ENCODE data around the gene CRX. TPM values are rescaled to one million over a fixed set of nuclear protein-coding genes. Genes with fewer than 3 reads are reported as not detected.
"Not testable (repeated sequence)": the region's sequence is repeated elsewhere in the genome, so short reads cannot be mapped to it uniquely, and the experiment has no call there.

The CRX gene
- total RNA-seq, 1 experiment from 2014 or later: 0.13 TPM

- Mint-ChIP-seq H3K27ac (no peak overlapping the region), H3K4me1 (peaks cover 2 to 4% of the 10 kb centered on the region in 2 experiments; a peak in 1 of 4 replicates), H3K27me3 (ENCODE audit: low read depth) (peaks cover 2% of the 10 kb centered on the region; the same call in 1 of the 2 replicates), H3K36me3 (ENCODE audit: insufficient read depth in 1 of 3, low read depth in 3 of 3) (peaks cover 5 to 7% (median 5%) of the 10 kb centered on the region in 3 experiments; a peak in 3 of 7 replicates), H3K4me3 (no peak overlapping the region), H3K9me3 (peaks cover 5 to 10% of the 10 kb centered on the region in 2 experiments; a peak in 4 of 5 replicates)
- no peak overlapping the region for H3K4me2 ChIP-seq (ENCODE audit: insufficient read depth, insufficient read length, low read length)
- no peak overlapping the region for H3K23ac ChIP-seq (ENCODE audit: insufficient read length, low read depth, low read length)
- no peaks in the 10 kb centered on the region for H3K4me1 ChIP-seq (ENCODE audit: insufficient read depth, low read length)
- H4K20me1 ChIP-seq (ENCODE audit: control insufficient read depth, insufficient read depth, insufficient read length): no peaks in the 10 kb centered on the region
- no peak overlapping the region for H4K91ac ChIP-seq (ENCODE audit: insufficient read length, low read depth, low read length)
- H2BK5ac ChIP-seq (ENCODE audit: insufficient read length, low read length): no peak overlapping the region
- H3K27me3 ChIP-seq (ENCODE audit: insufficient read depth, low read length): no peaks in the 10 kb centered on the region
- no peak overlapping the region for H3K14ac ChIP-seq (ENCODE audit: insufficient read depth, low read length)
- no peak overlapping the region for H3K18ac ChIP-seq (ENCODE audit: insufficient read length, low read depth, low read length)
- no peaks in the 10 kb centered on the region for H3K23me2 ChIP-seq (ENCODE audit: insufficient read length, low read depth, low read length, poor library complexity, severe bottlenecking)
- TF ChIP-seq CTCF (conservative IDR thresholded peaks at IDR 0.05): no peak
- H3T11ph ChIP-seq (ENCODE audit: low read length): no peak overlapping the region
- H3K9me3 ChIP-seq (ENCODE audit: control insufficient read depth, low read depth, low read length): no peaks in the 10 kb centered on the region
- H2AFZ ChIP-seq (ENCODE audit: low read length): no peak overlapping the region
- H4K8ac ChIP-seq (replicated peaks; ENCODE audit: insufficient read length, low read depth, low read length): no peak overlapping the region
- H3K79me1 ChIP-seq (ENCODE audit: insufficient read depth, low read depth, low read length, poor library complexity, severe bottlenecking): no peaks in the 10 kb centered on the region
- no peak overlapping the region for H2BK120ac ChIP-seq (ENCODE audit: low read depth, low read length, poor library complexity, severe bottlenecking)
- no peak overlapping the region for H2AK5ac ChIP-seq (ENCODE audit: insufficient read length, low read length)
- H3K4ac ChIP-seq (ENCODE audit: low read depth, low read length): no peak overlapping the region; the same call in 1 of the 2 replicates
- H3K79me2 ChIP-seq (ENCODE audit: insufficient read depth, low read length): no peaks in the 10 kb centered on the region
- H2BK12ac ChIP-seq (ENCODE audit: insufficient read length, low read depth, low read length): no peak overlapping the region
- H3K56ac ChIP-seq (ENCODE audit: insufficient read length, low read depth, low read length): no peak overlapping the region
- no CpG with 5 or more reads among the region's 25 CpGs for WGBS (ENCODE audit: extremely low coverage, insufficient read length, low lambda C conversion rate)
- no peak overlapping the region for H2BK20ac ChIP-seq (ENCODE audit: low read depth, low read length, poor library complexity, severe bottlenecking)
- no peak overlapping the region for H4K5ac ChIP-seq (ENCODE audit: insufficient read length, low read depth, low read length)
- H2BK15ac ChIP-seq (ENCODE audit: low read depth, low read length): no peak overlapping the region
- no peak for DNase-seq
- no peak overlapping the region for H3K27ac ChIP-seq (ENCODE audit: insufficient read length, low read depth, low read length)
- H3K9ac ChIP-seq (ENCODE audit: extremely low read depth, insufficient read length, low read length): no peak overlapping the region
These were observed 19.2 kb upstream of the CRX start for GRCh38 chr19:47802521-47803043.

GRCh38 chr19:47803148-47803547, 18.6 kb upstream of the CRX start:
- not testable (repeated sequence) for H4K20me1 ChIP-seq (ENCODE audit: control insufficient read depth, insufficient read depth, insufficient read length); H4K8ac ChIP-seq (replicated peaks; ENCODE audit: insufficient read length, low read depth, low read length); H3K27ac ChIP-seq (ENCODE audit: insufficient read length, low read depth, low read length); H3K27me3 ChIP-seq (ENCODE audit: insufficient read depth, low read length); H3K4me1 Mint-ChIP-seq; H2BK120ac ChIP-seq (ENCODE audit: low read depth, low read length, poor library complexity, severe bottlenecking); H3K4me2 ChIP-seq (ENCODE audit: insufficient read depth, insufficient read length, low read length); H2BK20ac ChIP-seq (ENCODE audit: low read depth, low read length, poor library complexity, severe bottlenecking); H3K27me3 Mint-ChIP-seq (ENCODE audit: low read depth); H3K79me2 ChIP-seq (ENCODE audit: insufficient read depth, low read length); H2BK15ac ChIP-seq (ENCODE audit: low read depth, low read length); H3K4ac ChIP-seq (ENCODE audit: low read depth, low read length); H3K23ac ChIP-seq (ENCODE audit: insufficient read length, low read depth, low read length); H2BK12ac ChIP-seq (ENCODE audit: insufficient read length, low read depth, low read length); H3K27ac Mint-ChIP-seq; H2AFZ ChIP-seq (ENCODE audit: low read length); H3K4me3 Mint-ChIP-seq; H3K9ac ChIP-seq (ENCODE audit: extremely low read depth, insufficient read length, low read length); H4K5ac ChIP-seq (ENCODE audit: insufficient read length, low read depth, low read length); H2BK5ac ChIP-seq (ENCODE audit: insufficient read length, low read length); H4K91ac ChIP-seq (ENCODE audit: insufficient read length, low read depth, low read length); H3K9me3 ChIP-seq (ENCODE audit: control insufficient read depth, low read depth, low read length); H3K79me1 ChIP-seq (ENCODE audit: insufficient read depth, low read depth, low read length, poor library complexity, severe bottlenecking); H3K14ac ChIP-seq (ENCODE audit: insufficient read depth, low read length); H3K18ac ChIP-seq (ENCODE audit: insufficient read length, low read depth, low read length); H2AK5ac ChIP-seq (ENCODE audit: insufficient read length, low read length); DNase-seq; H3K56ac ChIP-seq (ENCODE audit: insufficient read length, low read depth, low read length); H3K23me2 ChIP-seq (ENCODE audit: insufficient read length, low read depth, low read length, poor library complexity, severe bottlenecking); H3K4me1 ChIP-seq (ENCODE audit: insufficient read depth, low read length); H3T11ph ChIP-seq (ENCODE audit: low read length); H3K9me3 Mint-ChIP-seq; H3K36me3 Mint-ChIP-seq (ENCODE audit: insufficient read depth in 1 of 3, low read depth in 3 of 3)
- no CpG with 5 or more reads among the region's 21 CpGs for WGBS (ENCODE audit: extremely low coverage, insufficient read length, low lambda C conversion rate)
